H9 (cell line): ENCODE measurements around the gene MLLT3. TPM values are rescaled to one million over a fixed set of nuclear protein-coding genes. Genes with fewer than 3 reads are reported as not detected.

Experiments used
- DNase-seq: peaks from one replicate; pipeline ENCODE4 v3.0.0-alpha.2; 2017
- H2AFZ ChIP-seq: one replicate; pipeline ENCODE4 v1.6.1; 2013; ENCODE audit warnings: mild to moderate bottlenecking, low read length, control low read depth, moderate library complexity
- H2AK5ac ChIP-seq: 2 replicates; pipeline ENCODE4 v1.6.1; 2013; ENCODE audit warnings: low read length, control low read depth, mixed read lengths; ENCODE audit not compliant: insufficient read length
- H2BK120ac ChIP-seq: one replicate; pipeline ENCODE4 v1.6.1; 2013; ENCODE audit warnings: low read depth, mild to moderate bottlenecking, low read length, control low read depth, inconsistent platforms; ENCODE audit not compliant: poor library complexity, severe bottlenecking
- H2BK12ac ChIP-seq: 2 replicates; pipeline ENCODE4 v1.6.1; 2013; ENCODE audit warnings: low read length, control low read depth, mixed read lengths, low read depth; ENCODE audit not compliant: insufficient read length
- H2BK15ac ChIP-seq: 2 replicates; pipeline ENCODE4 v1.6.1; 2013; ENCODE audit warnings: low read depth, low read length, control low read depth
- H2BK20ac ChIP-seq: one replicate; pipeline ENCODE4 v1.6.1; 2013; ENCODE audit warnings: low read depth, mild to moderate bottlenecking, low read length, control low read depth, inconsistent platforms; ENCODE audit not compliant: poor library complexity, severe bottlenecking
- H2BK5ac ChIP-seq: 2 replicates; pipeline ENCODE4 v1.6.1; 2013; ENCODE audit warnings: low read length, control low read depth, mixed read lengths; ENCODE audit not compliant: insufficient read length
- H3K14ac ChIP-seq: 2 replicates; pipeline ENCODE4 v1.6.1; 2013; ENCODE audit warnings: low read length, control low read depth; ENCODE audit not compliant: insufficient read depth
- H3K18ac ChIP-seq: 2 replicates; pipeline ENCODE4 v1.6.1; 2013; ENCODE audit warnings: low read depth, mild to moderate bottlenecking, mixed read lengths, low read length, control low read depth; ENCODE audit not compliant: insufficient read length
- H3K23ac ChIP-seq: 2 replicates; pipeline ENCODE4 v1.6.1; 2013; ENCODE audit warnings: low read length, control low read depth, mixed read lengths, low read depth; ENCODE audit not compliant: insufficient read length
- H3K23me2 ChIP-seq: 2 replicates; pipeline ENCODE4 v1.6.1; 2013; ENCODE audit warnings: low read depth, mild to moderate bottlenecking, mixed read lengths, low read length, control low read depth; ENCODE audit not compliant: insufficient read length, poor library complexity, severe bottlenecking
- H3K27ac ChIP-seq: 2 replicates; pipeline ENCODE4 v1.5.1; 2013; ENCODE audit warnings: low read length, control low read depth, mixed read lengths, low read depth; ENCODE audit not compliant: insufficient read length
- H3K27me3 ChIP-seq: 2 replicates; pipeline ENCODE4 v1.6.1; 2013; ENCODE audit warnings: low read length, control low read depth, inconsistent platforms; ENCODE audit not compliant: insufficient read depth
- H3K4ac ChIP-seq: 2 replicates; pipeline ENCODE4 v1.6.1; 2013; ENCODE audit warnings: low read depth, mild to moderate bottlenecking, control low read depth, inconsistent platforms, low read length, moderate library complexity
- H3K4me1 ChIP-seq: 2 replicates; pipeline ENCODE4 v1.6.1; 2013; ENCODE audit warnings: low read length, control low read depth, inconsistent platforms; ENCODE audit not compliant: insufficient read depth
- H3K4me2 ChIP-seq: 2 replicates; pipeline ENCODE4 v1.6.1; 2013; ENCODE audit warnings: low read length, control low read depth, mixed read lengths; ENCODE audit not compliant: insufficient read length, insufficient read depth
- H3K56ac ChIP-seq: 2 replicates; pipeline ENCODE4 v1.6.1; 2013; ENCODE audit warnings: low read depth, mild to moderate bottlenecking, mixed read lengths, low read length, control low read depth; ENCODE audit not compliant: insufficient read length
- H3K79me1 ChIP-seq: 2 replicates; pipeline ENCODE4 v1.6.1; 2013; ENCODE audit warnings: low read depth, mild to moderate bottlenecking, moderate library complexity, low read length, control low read depth, inconsistent platforms; ENCODE audit not compliant: insufficient read depth, poor library complexity, severe bottlenecking
- H3K79me2 ChIP-seq: 2 replicates; pipeline ENCODE4 v1.6.1; 2013; ENCODE audit warnings: low read length, control low read depth, inconsistent platforms; ENCODE audit not compliant: insufficient read depth
- H3K9ac ChIP-seq: 2 replicates; pipeline ENCODE4 v1.6.1; 2013; ENCODE audit warnings: low read length, control low read depth, mixed read lengths; ENCODE audit not compliant: insufficient read length; ENCODE audit errors: extremely low read depth
- H3K9me3 ChIP-seq: one replicate; pipeline ENCODE4 v1.6.1; 2013; ENCODE audit warnings: low read depth, low read length, inconsistent platforms; ENCODE audit not compliant: control insufficient read depth
- H3T11ph ChIP-seq: one replicate; pipeline ENCODE4 v1.6.1; 2013; ENCODE audit warnings: mild to moderate bottlenecking, low read length, control low read depth, inconsistent platforms
- H4K20me1 ChIP-seq: one replicate; pipeline ENCODE4 v1.6.1; 2013; ENCODE audit not compliant: control insufficient read depth, insufficient read length, insufficient read depth
- H4K5ac ChIP-seq: 2 replicates; pipeline ENCODE4 v1.6.1; 2013; ENCODE audit warnings: low read depth, mild to moderate bottlenecking, mixed read lengths, low read length, control low read depth; ENCODE audit not compliant: insufficient read length
- H4K8ac ChIP-seq: replicated peaks from 2 replicates; pipeline ENCODE4 v1.6.1; 2013; ENCODE audit warnings: low read length, control low read depth, mixed read lengths, low read depth; ENCODE audit not compliant: insufficient read length
- H4K91ac ChIP-seq: 2 replicates; pipeline ENCODE4 v1.6.1; 2013; ENCODE audit warnings: low read depth, mild to moderate bottlenecking, moderate library complexity, mixed read lengths, low read length, control low read depth; ENCODE audit not compliant: insufficient read length
- H3K27ac Mint-ChIP-seq, 3 experiments: 2 replicates in 2 of 3; 3 replicates in 1 of 3; pipeline ENCODE4 v1.8.0; 2020 to 2021; ENCODE audit warnings: mixed read lengths in 3 of 3, mild to moderate bottlenecking in 1 of 3, moderate library complexity in 1 of 3
- H3K27me3 Mint-ChIP-seq: 2 replicates; pipeline ENCODE4 v1.8.0; 2021; ENCODE audit warnings: low read depth, mild to moderate bottlenecking, moderate library complexity, mixed read lengths
- H3K36me3 Mint-ChIP-seq, 3 experiments: 2 replicates in 2 of 3; 3 replicates in 1 of 3; pipeline ENCODE4 v1.8.0; 2020 to 2021; ENCODE audit warnings: low read depth in 3 of 3, mixed read lengths in 3 of 3; ENCODE audit not compliant: insufficient read depth in 1 of 3
- H3K4me1 Mint-ChIP-seq, 2 experiments: 2 replicates each; pipeline ENCODE4 v1.8.0; 2020; ENCODE audit warnings: mixed read lengths in 2 of 2
- H3K4me3 Mint-ChIP-seq, 2 experiments: 2 replicates in 1 of 2; 3 replicates in 1 of 2; pipeline ENCODE4 v1.8.0; 2020 to 2021; ENCODE audit warnings: mild to moderate bottlenecking in 2 of 2, mixed read lengths in 2 of 2, moderate library complexity in 1 of 2
- H3K9me3 Mint-ChIP-seq, 2 experiments: 2 replicates in 1 of 2; 3 replicates in 1 of 2; pipeline ENCODE4 v1.8.0; 2020; ENCODE audit warnings: mild to moderate bottlenecking in 2 of 2, mixed read lengths in 2 of 2, moderate library complexity in 1 of 2
- CTCF ChIP-seq: fragments of 200-600 bp; sonication (generic); conservative IDR thresholded peaks from 3 replicates; pipeline ENCODE4 v1.8.0; 2021; ENCODE audit warnings: antibody characterized with exemption, mild to moderate bottlenecking
- WGBS: extraction: QIAGEN DNeasy Blood & Tissue Kit; methylation state at CpG from one replicate; pipeline ENCODE4 v1.1.7; 2013; ENCODE audit warnings: missing lambda C conversion rate, low lambda C conversion rate, mixed read lengths; ENCODE audit not compliant: insufficient read length; ENCODE audit errors: extremely low coverage; 5-methylcytosine and 5-hydroxymethylcytosine counted together
- total RNA-seq: library from RNA; stranded (reverse); gene quantifications from 2 replicates; pipeline ENCODE4 v1.2.1, GENCODE V29; 2021

Gene MLLT3
- total RNA-seq, 1 experiment from 2014 or later: 3.9 TPM

- no peaks in the 10 kb centered on the region for H3K79me1 ChIP-seq
- no peaks in the 10 kb centered on the region for H3K23me2 ChIP-seq
- no peaks in the 10 kb centered on the region for H3K9me3 Mint-ChIP-seq
- H4K91ac ChIP-seq: no peak overlapping the region
- peaks cover 3 to 9% of the 10 kb centered on the region in 2 experiments; a peak in 3 of 4 replicates for H3K4me1 Mint-ChIP-seq
- H3K23ac ChIP-seq: no peak overlapping the region
- H3K27me3 ChIP-seq: no peaks in the 10 kb centered on the region
- no peak overlapping the region for H2BK15ac ChIP-seq
- H3K56ac ChIP-seq: no peak overlapping the region
- no peak overlapping the region for H4K8ac ChIP-seq
- H3T11ph ChIP-seq: no peak overlapping the region
- peaks cover 0 to 4% (median 0%) of the 10 kb centered on the region in 3 experiments; a peak in 2 of 7 replicates for H3K36me3 Mint-ChIP-seq
- no peak overlapping the region for H2AFZ ChIP-seq
- no peak overlapping the region for H2BK20ac ChIP-seq
- no peak overlapping the region for H3K18ac ChIP-seq
- no peak for TF ChIP-seq CTCF
- no CpG with 5 or more reads among the region's 2 CpGs for WGBS
- H4K5ac ChIP-seq: no peak overlapping the region
- no peak overlapping the region for H2BK120ac ChIP-seq
- H3K27me3 Mint-ChIP-seq: no peaks in the 10 kb centered on the region
- no peak overlapping the region for H3K4ac ChIP-seq
- no peak overlapping the region for H3K27ac Mint-ChIP-seq
- no peak overlapping the region for H3K4me2 ChIP-seq
- no peaks in the 10 kb centered on the region for H3K4me1 ChIP-seq
- H3K9me3 ChIP-seq: no peaks in the 10 kb centered on the region
- no peak overlapping the region for H3K27ac ChIP-seq
- H3K14ac ChIP-seq: no peak overlapping the region
- no peaks in the 10 kb centered on the region for H3K79me2 ChIP-seq
- no peak overlapping the region for H2AK5ac ChIP-seq
- no peak overlapping the region for H2BK12ac ChIP-seq
- no peak for DNase-seq
- H4K20me1 ChIP-seq: no peaks in the 10 kb centered on the region
- H3K9ac ChIP-seq: no peak overlapping the region
- no peak overlapping the region for H2BK5ac ChIP-seq
- H3K4me3 Mint-ChIP-seq: no peak overlapping the region
Measured at GRCh38 chr9:20512636-20513035, 109.7 kb downstream of the MLLT3 start.
